SK-N-SH (cell line): ENCODE data around the gene ALAS1.

ENCODE experiments used
- MXI1 ChIP-seq: IDR thresholded peaks from 2 replicates; pipeline ENCODE4 v1.6.1; 2012; ENCODE audit warnings: mild to moderate bottlenecking, low read depth, low read length, improper control_type of control experiment
- NFIC ChIP-seq: IDR thresholded peaks from 2 replicates; pipeline ENCODE4 v1.4.0; 2012; ENCODE audit warnings: borderline replicate concordance
- TF ChIP-seq, protein P1 (sequence below): IDR thresholded peaks from 2 replicates; pipeline ENCODE4 v1.6.1; 2012; ENCODE audit warnings: mild to moderate bottlenecking, low read depth, low read length, moderate library complexity
- TF ChIP-seq, protein P2 (sequence below): fragments of 200-600 bp; sonication (generic); IDR thresholded peaks from 2 replicates; pipeline ENCODE4 v1.6.1; 2017; ENCODE audit warnings: antibody characterized with exemption, mild to moderate bottlenecking, moderate library complexity
- TF ChIP-seq, protein P3 (sequence below): IDR thresholded peaks from 2 replicates; pipeline ENCODE4 v1.4.0; 2012; ENCODE audit warnings: low read depth, borderline replicate concordance

DNA sequence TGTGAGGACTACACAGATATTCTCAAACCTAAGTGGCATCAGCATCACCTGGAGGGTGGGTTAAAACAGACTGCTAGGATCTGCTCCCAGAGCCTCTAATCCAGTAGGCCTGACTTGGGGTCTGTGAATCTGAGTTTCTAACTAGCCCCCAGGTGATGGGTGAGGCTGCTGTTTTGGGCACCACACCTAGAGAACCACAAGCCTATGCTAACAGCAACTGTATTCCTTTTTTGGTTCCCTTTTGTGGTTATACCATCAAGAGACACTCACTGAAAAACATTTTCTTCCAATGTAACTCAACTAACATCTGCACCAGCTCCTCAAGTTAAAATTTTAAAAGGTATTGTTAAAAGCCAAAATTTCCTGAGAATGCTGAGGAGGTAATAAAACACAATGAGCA is 64.5 kb downstream of the ALAS1 start:
- TF ChIP-seq MXI1: no peak
- TF ChIP-seq, protein P1, sequence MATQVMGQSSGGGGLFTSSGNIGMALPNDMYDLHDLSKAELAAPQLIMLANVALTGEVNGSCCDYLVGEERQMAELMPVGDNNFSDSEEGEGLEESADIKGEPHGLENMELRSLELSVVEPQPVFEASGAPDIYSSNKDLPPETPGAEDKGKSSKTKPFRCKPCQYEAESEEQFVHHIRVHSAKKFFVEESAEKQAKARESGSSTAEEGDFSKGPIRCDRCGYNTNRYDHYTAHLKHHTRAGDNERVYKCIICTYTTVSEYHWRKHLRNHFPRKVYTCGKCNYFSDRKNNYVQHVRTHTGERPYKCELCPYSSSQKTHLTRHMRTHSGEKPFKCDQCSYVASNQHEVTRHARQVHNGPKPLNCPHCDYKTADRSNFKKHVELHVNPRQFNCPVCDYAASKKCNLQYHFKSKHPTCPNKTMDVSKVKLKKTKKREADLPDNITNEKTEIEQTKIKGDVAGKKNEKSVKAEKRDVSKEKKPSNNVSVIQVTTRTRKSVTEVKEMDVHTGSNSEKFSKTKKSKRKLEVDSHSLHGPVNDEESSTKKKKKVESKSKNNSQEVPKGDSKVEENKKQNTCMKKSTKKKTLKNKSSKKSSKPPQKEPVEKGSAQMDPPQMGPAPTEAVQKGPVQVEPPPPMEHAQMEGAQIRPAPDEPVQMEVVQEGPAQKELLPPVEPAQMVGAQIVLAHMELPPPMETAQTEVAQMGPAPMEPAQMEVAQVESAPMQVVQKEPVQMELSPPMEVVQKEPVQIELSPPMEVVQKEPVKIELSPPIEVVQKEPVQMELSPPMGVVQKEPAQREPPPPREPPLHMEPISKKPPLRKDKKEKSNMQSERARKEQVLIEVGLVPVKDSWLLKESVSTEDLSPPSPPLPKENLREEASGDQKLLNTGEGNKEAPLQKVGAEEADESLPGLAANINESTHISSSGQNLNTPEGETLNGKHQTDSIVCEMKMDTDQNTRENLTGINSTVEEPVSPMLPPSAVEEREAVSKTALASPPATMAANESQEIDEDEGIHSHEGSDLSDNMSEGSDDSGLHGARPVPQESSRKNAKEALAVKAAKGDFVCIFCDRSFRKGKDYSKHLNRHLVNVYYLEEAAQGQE: no peak
- no peak for TF ChIP-seq NFIC
- TF ChIP-seq, protein P2, sequence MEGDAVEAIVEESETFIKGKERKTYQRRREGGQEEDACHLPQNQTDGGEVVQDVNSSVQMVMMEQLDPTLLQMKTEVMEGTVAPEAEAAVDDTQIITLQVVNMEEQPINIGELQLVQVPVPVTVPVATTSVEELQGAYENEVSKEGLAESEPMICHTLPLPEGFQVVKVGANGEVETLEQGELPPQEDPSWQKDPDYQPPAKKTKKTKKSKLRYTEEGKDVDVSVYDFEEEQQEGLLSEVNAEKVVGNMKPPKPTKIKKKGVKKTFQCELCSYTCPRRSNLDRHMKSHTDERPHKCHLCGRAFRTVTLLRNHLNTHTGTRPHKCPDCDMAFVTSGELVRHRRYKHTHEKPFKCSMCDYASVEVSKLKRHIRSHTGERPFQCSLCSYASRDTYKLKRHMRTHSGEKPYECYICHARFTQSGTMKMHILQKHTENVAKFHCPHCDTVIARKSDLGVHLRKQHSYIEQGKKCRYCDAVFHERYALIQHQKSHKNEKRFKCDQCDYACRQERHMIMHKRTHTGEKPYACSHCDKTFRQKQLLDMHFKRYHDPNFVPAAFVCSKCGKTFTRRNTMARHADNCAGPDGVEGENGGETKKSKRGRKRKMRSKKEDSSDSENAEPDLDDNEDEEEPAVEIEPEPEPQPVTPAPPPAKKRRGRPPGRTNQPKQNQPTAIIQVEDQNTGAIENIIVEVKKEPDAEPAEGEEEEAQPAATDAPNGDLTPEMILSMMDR: no peak
- TF ChIP-seq, protein P3, sequence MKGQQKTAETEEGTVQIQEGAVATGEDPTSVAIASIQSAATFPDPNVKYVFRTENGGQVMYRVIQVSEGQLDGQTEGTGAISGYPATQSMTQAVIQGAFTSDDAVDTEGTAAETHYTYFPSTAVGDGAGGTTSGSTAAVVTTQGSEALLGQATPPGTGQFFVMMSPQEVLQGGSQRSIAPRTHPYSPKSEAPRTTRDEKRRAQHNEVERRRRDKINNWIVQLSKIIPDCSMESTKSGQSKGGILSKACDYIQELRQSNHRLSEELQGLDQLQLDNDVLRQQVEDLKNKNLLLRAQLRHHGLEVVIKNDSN: no peak
